ENCODE data around the gene DNAAF9.

- TF ChIP-seq POLR2A (IDR thresholded peaks at IDR 0.05; ENCODE audit: low read depth, low read length): no peak
- no peak for TF ChIP-seq POLR2AphosphoS5 (IDR thresholded peaks at IDR 0.05; ENCODE audit: low read depth, low read length)
- no peak for TF ChIP-seq TAF1 (IDR thresholded peaks at IDR 0.05; ENCODE audit: low read depth, low read length)
These were observed 15.7 kb upstream of the DNAAF9 start for GRCh38 chr20:3423126-3423525.

Measured in GM12891 (cell line).